Upper lobe of left lung (tissue), 4 donors: ENCODE measurements around the gene CCDC87.
"Not testable (repeated sequence)": the region's sequence is repeated elsewhere in the genome, so short reads cannot be mapped to it uniquely, and the experiment has no call there.

Source experiments
- POLR2A ChIP-seq, 4 donors: fragments of 450-650 bp; IDR thresholded peaks; one replicate each; pipeline ENCODE4 v1.5.1; 2016 to 2017; ENCODE audit warnings: antibody characterized with exemption in 4 of 4, mild to moderate bottlenecking in 2 of 4
- TF ChIP-seq, protein P1 (sequence below), 6 experiments: fragments of 450-650 bp in 4 of 6; fragments of 200-600 bp in 2 of 6; sonication (generic) in 2 of 6; IDR thresholded peaks; one replicate each; pipeline ENCODE4 v1.5.1; 2016 to 2019; ENCODE audit warnings: antibody characterized with exemption in 6 of 6

DNA sequence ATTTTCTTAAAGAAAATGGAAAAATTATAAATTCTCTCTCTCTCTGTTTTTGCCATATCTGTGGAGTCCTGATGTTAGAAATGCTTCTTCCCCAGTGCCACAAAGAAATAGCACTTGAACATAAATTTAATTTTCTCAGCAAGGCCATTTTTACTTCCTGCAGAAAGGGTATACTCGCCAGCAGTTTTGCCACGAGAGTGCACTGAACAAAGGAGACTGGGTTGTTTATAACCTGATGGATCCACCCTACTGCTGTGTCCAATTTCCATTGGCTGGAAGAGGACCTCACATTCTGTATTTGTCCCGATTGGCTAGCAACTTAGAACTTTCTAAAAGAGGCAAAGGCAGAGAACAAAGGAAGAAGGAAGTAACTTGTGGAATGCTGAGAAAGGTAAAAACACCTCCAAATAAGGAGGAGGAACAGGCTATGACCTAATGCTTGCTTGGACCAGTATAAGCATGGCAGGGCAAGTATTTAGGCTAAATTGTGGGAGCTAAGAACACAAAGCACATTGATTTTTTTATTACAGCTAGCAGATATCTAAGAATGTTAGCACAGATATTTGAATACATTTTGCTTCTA lies 10.2 kb downstream of the CCDC87 start:
- TF ChIP-seq, protein P1, sequence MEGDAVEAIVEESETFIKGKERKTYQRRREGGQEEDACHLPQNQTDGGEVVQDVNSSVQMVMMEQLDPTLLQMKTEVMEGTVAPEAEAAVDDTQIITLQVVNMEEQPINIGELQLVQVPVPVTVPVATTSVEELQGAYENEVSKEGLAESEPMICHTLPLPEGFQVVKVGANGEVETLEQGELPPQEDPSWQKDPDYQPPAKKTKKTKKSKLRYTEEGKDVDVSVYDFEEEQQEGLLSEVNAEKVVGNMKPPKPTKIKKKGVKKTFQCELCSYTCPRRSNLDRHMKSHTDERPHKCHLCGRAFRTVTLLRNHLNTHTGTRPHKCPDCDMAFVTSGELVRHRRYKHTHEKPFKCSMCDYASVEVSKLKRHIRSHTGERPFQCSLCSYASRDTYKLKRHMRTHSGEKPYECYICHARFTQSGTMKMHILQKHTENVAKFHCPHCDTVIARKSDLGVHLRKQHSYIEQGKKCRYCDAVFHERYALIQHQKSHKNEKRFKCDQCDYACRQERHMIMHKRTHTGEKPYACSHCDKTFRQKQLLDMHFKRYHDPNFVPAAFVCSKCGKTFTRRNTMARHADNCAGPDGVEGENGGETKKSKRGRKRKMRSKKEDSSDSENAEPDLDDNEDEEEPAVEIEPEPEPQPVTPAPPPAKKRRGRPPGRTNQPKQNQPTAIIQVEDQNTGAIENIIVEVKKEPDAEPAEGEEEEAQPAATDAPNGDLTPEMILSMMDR (IDR thresholded peaks at IDR 0.05) = not testable (repeated sequence)
- not testable (repeated sequence) for TF ChIP-seq POLR2A (IDR thresholded peaks at IDR 0.05)
